Endothelial cell of umbilical vein (primary cell): ENCODE data around the gene NMNAT3. TPM values are rescaled to one million over a fixed set of nuclear protein-coding genes. Genes with fewer than 3 reads are reported as not detected.

Source experiments
- BruUV-seq: library from RNA; stranded (reverse); fragments of 400-500 nt; replicated peaks from 2 replicates; lab custom pipeline; 2021; lab: Mats Ljungman, UMichigan
- CTCF ChIA-PET: fragments of 300-600, 350-600 bp; sonication (Branson Sonifier 250); formaldehyde crosslinking; loops from one replicate; lab custom pipeline; 2021; ENCODE audit warnings: antibody characterized with exemption, inconsistent platforms; lab: Charles Lee
- POLR2A ChIA-PET: fragments of 300-600, 350-600 bp; sonication (Branson Sonifier 250); formaldehyde crosslinking; loops from one replicate; lab custom pipeline; 2021; ENCODE audit warnings: antibody characterized with exemption, inconsistent platforms; lab: Charles Lee
- DNase-seq: peaks from one replicate; pipeline ENCODE4 v3.0.0-alpha.2; 2011; ENCODE audit warnings: low read depth, low spot score
- FAIRE-seq: peaks from 2 replicates; lab custom pipeline; 2011; peaks lifted over from hg19 to GRCh38; lab: Jason Lieb, UNC
- H2AFZ ChIP-seq: 2 replicates; pipeline ENCODE4 v1.6.0; 2012; ENCODE audit warnings: low read depth, low read length, control low read depth, inconsistent platforms
- H3K27ac ChIP-seq: 2 replicates; pipeline ENCODE4 v1.5.1; 2011; ENCODE audit warnings: low read depth, mild to moderate bottlenecking, control low read depth, low read length, moderate library complexity; ENCODE audit not compliant: insufficient read depth
- H3K27me3 ChIP-seq, 2 experiments: 2 replicates each; pipeline versions ENCODE4 v1.6.0 to v1.6.1; 2011; ENCODE audit warnings: low read length in 2 of 2, mixed read lengths in 1 of 2; ENCODE audit not compliant: control insufficient read depth in 2 of 2, insufficient read depth in 2 of 2
- H3K36me3 ChIP-seq, 2 experiments: 2 replicates in 1 of 2; 3 replicates in 1 of 2; pipeline ENCODE4 v1.5.1; 2011; ENCODE audit warnings: low read length in 2 of 2, mild to moderate bottlenecking in 1 of 2, moderate library complexity in 1 of 2; ENCODE audit not compliant: control insufficient read depth in 2 of 2, insufficient read depth in 2 of 2; ENCODE audit errors: extremely low read depth in 1 of 2
- H3K4me1 ChIP-seq: 3 replicates; pipeline ENCODE4 v1.5.1; 2011; ENCODE audit warnings: mild to moderate bottlenecking, low read length; ENCODE audit not compliant: control insufficient read depth, insufficient read depth; ENCODE audit errors: extremely low read depth
- H3K4me2 ChIP-seq: 2 replicates; pipeline ENCODE4 v1.6.1; 2011; ENCODE audit warnings: low read length, control low read depth, mixed read lengths; ENCODE audit not compliant: insufficient read depth
- H3K4me3 ChIP-seq, 3 experiments: fragments of 200-600 bp in 1 of 3; sonication (generic), shearing (Covaris generic) in 1 of 3; replicated peaks in 1 of 3; 2 replicates each; pipeline ENCODE4 v1.5.1; 2011 to 2016; ENCODE audit warnings: control low read depth in 3 of 3, low read length in 3 of 3, mild to moderate bottlenecking in 2 of 3, inconsistent platforms in 1 of 3, low read depth in 1 of 3, moderate library complexity in 1 of 3; ENCODE audit not compliant: insufficient read depth in 1 of 3
- H3K79me2 ChIP-seq: 2 replicates; pipeline ENCODE4 v1.6.0; 2012; ENCODE audit warnings: low read length, inconsistent platforms; ENCODE audit not compliant: control insufficient read depth, insufficient read depth
- H3K9ac ChIP-seq: replicated peaks from 2 replicates; pipeline ENCODE3; 2011; ENCODE audit warnings: low read length, control low read depth; ENCODE audit not compliant: insufficient read depth; ENCODE audit errors: extremely low read depth
- H3K9me1 ChIP-seq: replicated peaks from 3 replicates; pipeline ENCODE4 v1.6.0; 2011; ENCODE audit warnings: mild to moderate bottlenecking, low read length; ENCODE audit not compliant: control insufficient read depth, insufficient read depth; ENCODE audit errors: extremely low read depth
- H3K9me3 ChIP-seq: replicated peaks from 2 replicates; pipeline ENCODE4 v1.5.1; 2012; ENCODE audit warnings: low read length, inconsistent platforms; ENCODE audit not compliant: control insufficient read depth, insufficient read depth
- H4K20me1 ChIP-seq: replicated peaks from 2 replicates; pipeline ENCODE3; 2011; ENCODE audit warnings: mild to moderate bottlenecking, low read length; ENCODE audit not compliant: control insufficient read depth, insufficient read depth; ENCODE audit errors: extremely low read depth
- CTCF ChIP-seq, 2 donors: IDR thresholded peaks; 1 replicate in 1 of 2; 2 replicates in 1 of 2; pipeline ENCODE4 v1.5.1; 2011; ENCODE audit warnings: low read length in 2 of 2, mild to moderate bottlenecking in 2 of 2, moderate library complexity in 2 of 2, control low read depth in 1 of 2, inconsistent platforms in 1 of 2, low read depth in 1 of 2; ENCODE audit not compliant: insufficient read depth in 1 of 2; ENCODE audit errors: extremely low read depth in 1 of 2
- EZH2 ChIP-seq: IDR thresholded peaks from 2 replicates; pipeline ENCODE4 v1.6.1; 2012; ENCODE audit warnings: borderline replicate concordance, low read depth, mild to moderate bottlenecking, moderate library complexity, low read length, inconsistent platforms; ENCODE audit not compliant: severe bottlenecking
- FOS ChIP-seq: IDR thresholded peaks from 2 replicates; pipeline ENCODE4 v1.6.1; 2011; ENCODE audit warnings: mild to moderate bottlenecking, low read length, moderate library complexity, borderline replicate concordance; ENCODE audit not compliant: insufficient read depth
- GATA2 ChIP-seq: IDR thresholded peaks from 2 replicates; pipeline ENCODE4 v1.7.0; 2011; ENCODE audit warnings: low read depth, mild to moderate bottlenecking, moderate library complexity, mixed read lengths, low read length; ENCODE audit not compliant: insufficient read length, insufficient read depth
- JUN ChIP-seq: IDR thresholded peaks from 2 replicates; pipeline ENCODE4 v1.6.1; 2011; ENCODE audit warnings: borderline replicate concordance, low read depth; ENCODE audit not compliant: insufficient read length, insufficient read depth
- MAX ChIP-seq: IDR thresholded peaks from 2 replicates; pipeline ENCODE4 v1.6.1; 2011; ENCODE audit not compliant: insufficient read depth, insufficient read length
- MYC ChIP-seq: IDR thresholded peaks from one replicate; pipeline ENCODE4 v1.6.1; 2011; ENCODE audit warnings: mild to moderate bottlenecking, low read depth, low read length
- POLR2A ChIP-seq: IDR thresholded peaks from 2 replicates; pipeline ENCODE4 v1.6.1; 2012; ENCODE audit warnings: low read depth, mild to moderate bottlenecking, control low read depth, low read length
- POLR2AphosphoS5 ChIP-seq: IDR thresholded peaks from 2 replicates; pipeline ENCODE4 v1.6.1; 2012; ENCODE audit warnings: low read depth, mild to moderate bottlenecking, control low read depth, low read length, moderate library complexity; ENCODE audit not compliant: insufficient read depth
- dilution Hi-C: fragments of 300-500 bp; cut with MboI; formaldehyde crosslinking; loops from one replicate; pipeline ENCODE4 v1.15.0; 2019; ENCODE audit warnings: low sequenced_read_pairs; ENCODE audit not compliant: extremely low pct_ligation_motif_present
- intact Hi-C: fragments of 100-400 bp; cut with micrococcal nuclease; formaldehyde crosslinking; loops from one replicate; pipeline ENCODE4 v1.10.0; 2022
- polyA plus RNA-seq, 4 experiments: library from polyadenylated mRNA; depleted of rRNA in 3 of 4; stranded (reverse) in 3 of 4; unstranded in 1 of 4; fragments of >200 nt; gene quantifications; 2 replicates each; pipeline versions ENCODE4 v1.2.1 to v1.2.3, GENCODE V29; 2011 to 2012; ENCODE audit warnings: missing spikeins in 1 of 4
- total RNA-seq: library from RNA; stranded (reverse); gene quantifications from 2 replicates; pipeline ENCODE4 v1.2.3, GENCODE V29; 2021

Gene NMNAT3
- total and polyA plus RNA-seq, 2 donors (not counting 3 experiments of a cell fraction or from before 2014, with no cell fraction given), result 0.59 to 0.60 TPM

- Histone ChIP-seq H4K20me1 (no peaks in the 10 kb centered on the region), H3K9me3 (no peaks in the 10 kb centered on the region), H3K4me1 (no peaks in the 10 kb centered on the region), H3K36me3 (no peaks in the 10 kb centered on the region), H3K9me1 (no peaks in the 10 kb centered on the region), H3K9ac (no peak overlapping the region), H3K4me2 (no peak overlapping the region), H3K27ac (no peak overlapping the region), H3K4me3 (no peak overlapping the region), H2AFZ (no peak overlapping the region), H3K79me2 (no peaks in the 10 kb centered on the region), H3K27me3 (no peaks in the 10 kb centered on the region)
- TF ChIP-seq JUN (no peak), FOS (no peak), MYC (no peak), POLR2A (no peak), GATA2 (no peak), CTCF (IDR thresholded peaks at IDR 0.05; ENCODE audit: extremely low read depth in 1 of 2, insufficient read depth in 1 of 2, low read depth in 1 of 2, low read length in 2 of 2) (no peak), MAX (no peak), EZH2 (no peak), POLR2AphosphoS5 (no peak)
- ChIA-PET CTCF (no interaction called here), POLR2A (no interaction called here)
- intact Hi-C loops, result no loop called here
- no peak for FAIRE-seq
- no peak for DNase-seq
- dilution Hi-C loops, result no loop called here
- no TSS peak for BruUV-seq
Measured at GRCh38 chr3:139657936-139658335, 19.8 kb downstream of the NMNAT3 start.
